SH-SY5Y (cell line): Measurements from ENCODE around the gene ADIPOQ.

Experiments
- GATA2 ChIP-seq: IDR thresholded peaks from 2 replicates; pipeline ENCODE4 v1.6.1; 2011; ENCODE audit warnings: mild to moderate bottlenecking, low read depth, low read length
- GATA3 ChIP-seq: IDR thresholded peaks from 2 replicates; pipeline ENCODE4 v1.6.1; 2011; ENCODE audit warnings: low read depth, mild to moderate bottlenecking, low read length, moderate library complexity

ADIPOQ gene

DNA sequence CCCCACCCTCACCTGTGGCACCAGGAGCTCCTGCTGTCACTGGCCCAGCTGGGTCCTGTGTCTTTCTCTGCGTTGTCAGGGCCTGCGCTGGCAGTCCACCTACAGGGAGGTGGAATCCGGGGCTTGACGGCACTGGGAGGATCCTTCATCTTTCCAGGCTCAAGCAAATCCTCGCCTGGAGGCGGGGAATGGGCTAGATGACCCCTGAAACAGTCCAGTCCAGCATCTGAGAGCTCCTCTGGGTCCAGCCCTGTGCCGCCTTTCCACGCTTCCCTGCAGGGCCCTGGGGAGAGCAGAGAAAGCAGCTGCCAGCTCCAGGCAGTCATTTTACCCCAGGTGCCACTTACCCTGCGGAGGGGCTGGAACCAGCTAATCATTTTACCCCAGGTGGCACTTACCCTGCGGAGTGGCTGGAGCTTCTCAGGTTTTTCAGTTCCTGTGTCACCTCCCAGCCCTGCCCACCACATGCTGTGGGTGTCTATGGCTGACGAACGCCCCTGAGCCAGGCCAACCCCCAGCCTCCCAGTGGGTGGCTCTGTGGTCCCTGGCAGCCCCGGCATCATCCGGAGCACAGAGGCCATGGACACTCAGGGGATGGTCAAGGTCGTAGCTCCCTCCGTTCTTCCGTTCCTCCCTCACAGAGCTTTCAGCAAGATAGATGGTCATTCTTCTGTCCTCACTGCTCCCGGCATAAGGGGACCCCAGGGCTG is 17.9 kb upstream of the ADIPOQ start:
- TF ChIP-seq GATA3 (no peak), GATA2 (no peak)

DNA sequence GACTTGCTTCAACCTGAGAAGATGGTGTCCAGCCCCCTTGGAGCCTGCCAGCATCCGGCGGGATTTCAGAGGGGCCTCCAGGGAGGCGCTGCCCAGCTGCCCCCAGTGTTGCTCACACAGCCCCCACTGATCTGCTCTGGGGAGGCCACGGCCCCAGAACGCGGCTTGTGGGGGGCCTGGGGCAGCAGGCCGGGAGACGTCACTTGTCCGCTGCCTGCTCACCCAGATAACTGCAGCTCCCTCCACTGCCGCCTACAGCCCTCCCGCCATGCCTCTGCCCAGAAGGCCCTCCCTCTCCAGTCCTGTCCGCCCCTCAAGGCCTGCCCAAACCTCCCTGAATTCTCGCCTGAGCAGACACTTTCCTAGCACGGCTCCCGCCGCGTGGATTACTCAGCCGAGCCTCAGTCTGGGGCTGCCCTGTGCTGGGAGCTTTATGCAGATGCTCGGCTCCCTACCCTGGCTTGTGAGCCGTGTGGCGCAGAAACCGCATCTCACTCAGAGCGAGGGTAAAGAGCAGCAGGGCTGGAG is 17.2 kb upstream of the ADIPOQ start:
- TF ChIP-seq GATA2: no peak
- no peak for TF ChIP-seq GATA3

DNA sequence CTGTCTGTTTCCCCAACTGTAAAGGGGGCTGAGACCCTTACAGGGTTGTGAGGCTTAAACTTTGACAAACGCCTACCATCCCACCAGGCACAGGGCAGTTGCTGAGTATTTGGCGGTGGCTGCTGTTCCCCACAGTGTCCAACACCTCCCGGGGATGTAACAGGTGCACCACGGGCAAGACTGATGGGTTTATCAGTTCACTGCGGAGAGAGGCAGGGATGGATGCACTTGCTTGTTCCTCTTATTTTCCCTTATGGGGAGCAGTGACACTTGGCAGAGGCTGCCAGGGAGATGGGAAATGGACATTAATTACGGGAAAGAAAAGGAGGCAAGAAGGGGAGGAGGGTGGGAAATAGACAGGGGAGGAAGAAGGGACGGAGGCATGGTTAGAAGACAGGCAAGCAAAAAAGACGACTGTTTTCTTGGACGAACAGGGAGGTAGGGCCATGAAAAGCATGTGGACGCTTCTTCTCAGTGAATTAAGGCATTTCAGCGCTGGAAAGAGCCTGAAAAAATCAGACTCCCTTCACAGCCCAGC is 16.6 kb upstream of the ADIPOQ start:
- TF ChIP-seq GATA3 (no peak), GATA2 (no peak)

GRCh38 chr3:186826410-186826975 is 16.0 kb upstream of the ADIPOQ start:
- no peak for TF ChIP-seq GATA3
- TF ChIP-seq GATA2: no peak

- TF ChIP-seq GATA3 (no peak), GATA2 (no peak)
Observed at GRCh38 chr3:186826976-186827857, 15.3 kb upstream of the ADIPOQ start.

DNA sequence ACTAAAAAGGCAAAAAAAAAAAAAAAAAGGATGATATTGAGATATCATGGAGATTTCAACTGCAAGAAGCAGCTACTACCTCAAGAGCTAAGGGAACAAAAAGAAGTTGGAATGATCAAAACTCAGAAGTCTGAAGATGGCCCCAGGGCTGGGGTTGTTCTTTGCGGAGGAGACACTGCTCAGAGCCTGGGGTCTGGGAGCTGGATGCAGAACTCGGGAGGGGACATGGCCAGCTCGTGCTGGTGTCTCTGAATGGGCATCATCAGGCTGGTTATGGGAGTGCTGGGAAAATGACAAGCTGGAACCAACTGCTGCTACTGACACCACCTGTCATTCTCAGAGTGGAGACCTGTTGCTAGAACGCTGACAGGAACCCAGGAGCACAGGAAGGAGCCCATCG is 14.2 kb upstream of the ADIPOQ start:
- TF ChIP-seq GATA3 (no peak), GATA2 (no peak)

GRCh38 chr3:186831798-186832197 is 10.7 kb upstream of the ADIPOQ start:
- TF ChIP-seq GATA2: no peak
- TF ChIP-seq GATA3: no peak

DNA sequence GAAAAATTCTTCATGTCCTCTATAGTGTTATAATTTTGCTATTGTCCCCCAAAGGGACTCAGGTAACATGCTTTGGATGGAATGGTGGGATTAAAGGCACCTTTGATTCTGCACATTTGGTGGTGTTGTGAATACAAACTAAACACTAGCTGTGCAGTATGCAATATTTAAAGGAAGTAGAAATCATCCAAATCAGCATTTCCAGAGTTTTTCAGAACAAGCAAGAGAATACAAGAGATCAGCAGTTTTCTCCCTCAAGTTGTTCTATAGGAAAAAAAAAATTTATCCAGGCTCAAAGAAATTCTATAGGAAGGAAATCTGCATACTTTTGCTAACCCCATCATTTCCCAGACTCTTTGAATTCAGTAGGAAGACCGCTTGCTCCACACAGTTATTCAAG is 10.2 kb upstream of the ADIPOQ start:
- no peak for TF ChIP-seq GATA3
- no peak for TF ChIP-seq GATA2

DNA sequence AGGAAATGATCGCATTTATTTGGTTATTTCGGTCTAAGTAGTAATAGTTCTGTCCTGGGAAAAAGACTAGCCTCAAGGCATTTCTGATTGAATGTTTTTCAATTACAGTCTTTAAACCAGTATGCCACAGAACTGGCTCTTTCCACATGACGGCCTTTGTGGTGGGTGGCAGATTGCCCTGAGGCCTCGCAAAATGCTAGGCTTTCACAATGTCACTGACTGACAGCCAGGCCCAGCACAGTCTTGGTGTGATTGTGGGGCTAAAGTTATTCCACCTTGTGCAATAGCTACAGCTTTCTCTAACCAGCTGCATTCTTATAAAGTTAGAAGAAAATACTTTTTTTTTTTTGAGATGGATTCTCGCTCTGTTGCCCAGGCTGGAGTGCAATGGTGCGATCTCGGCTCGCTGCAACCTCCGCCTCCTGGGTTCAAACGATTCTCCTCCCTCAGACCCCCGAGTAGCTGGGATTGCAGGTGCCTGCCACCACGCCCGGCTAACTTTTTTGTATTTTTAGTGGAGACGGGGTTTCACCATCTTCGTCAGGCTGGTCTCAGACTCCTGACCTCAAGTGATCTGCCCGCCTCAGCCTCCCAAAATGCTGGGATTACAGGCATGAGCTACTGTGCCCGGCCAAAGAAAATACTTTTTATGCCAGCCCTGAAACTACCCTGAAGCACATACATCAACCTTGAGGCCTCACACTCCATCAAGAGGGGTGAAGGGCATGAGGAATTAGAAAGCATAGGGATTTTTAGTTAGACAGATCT is 2.5 kb upstream of the ADIPOQ start:
- TF ChIP-seq GATA3 (no peak), GATA2 (no peak)

- TF ChIP-seq GATA3 (no peak), GATA2 (no peak)
Observed at GRCh38 chr3:186841620-186842019, 890 bp upstream of the ADIPOQ start.

- no peak for TF ChIP-seq GATA2
- no peak for TF ChIP-seq GATA3
Observed at GRCh38 chr3:186843039-186843432, 526 bp downstream of the ADIPOQ start.

GRCh38 chr3:186844908-186845307 is 2.4 kb downstream of the ADIPOQ start:
- TF ChIP-seq GATA3: no peak
- TF ChIP-seq GATA2: no peak

DNA sequence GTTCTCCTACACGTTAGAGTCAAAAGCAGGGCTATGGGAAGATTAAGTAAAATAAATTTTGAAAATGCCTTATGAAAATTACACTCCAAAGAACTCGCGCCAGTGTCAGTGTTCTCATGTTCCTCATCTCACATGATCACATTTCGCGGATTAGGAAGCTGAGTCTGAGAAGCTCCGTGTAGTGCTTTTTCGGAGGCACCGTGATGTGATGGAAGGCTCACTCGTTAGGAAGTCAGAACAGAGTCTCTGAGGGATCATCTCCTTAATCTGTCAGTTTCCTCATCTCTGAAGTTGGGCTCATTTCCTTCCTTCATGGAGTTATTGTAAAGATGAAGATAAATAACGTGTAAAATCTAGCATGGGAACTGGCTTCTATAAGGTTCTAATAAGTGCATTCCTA is 3.2 kb downstream of the ADIPOQ start:
- TF ChIP-seq GATA3 (no peak), GATA2 (no peak)
